Panc1 (cell line): ENCODE data around the gene PXMP2. TPM values are rescaled to one million over a fixed set of nuclear protein-coding genes. Genes with fewer than 3 reads are reported as not detected.
A peak's percentile ranks its signal among the peaks of the same experiment; 100 is the strongest.

Source experiments
- ATAC-seq: fragments of 200-7000 bp; cut with Tn5 transposase; 2 replicates; pipeline ENCODE4 v1.9.1; 2020; ENCODE audit warnings: mild to moderate bottlenecking, moderate library complexity
- Bru-seq: library from RNA; stranded (reverse); fragments of 400-500 nt; gene quantifications from one replicate; lab custom pipeline; 2021; lab: Mats Ljungman, UMichigan
- BruChase-seq, 2 experiments: library from RNA; stranded (reverse); fragments of 400-500 nt; gene quantifications; one replicate each; lab custom pipeline; 2021; lab: Mats Ljungman, UMichigan
- BruUV-seq: library from RNA; stranded (reverse); fragments of 400-500 nt; replicated peaks from 2 replicates; lab custom pipeline; 2021; lab: Mats Ljungman, UMichigan
- CTCF ChIA-PET: fragments of 300-600 bp; sonication (Branson Sonifier 250); formaldehyde crosslinking; loops from one replicate; lab custom pipeline; 2022; ENCODE audit warnings: antibody characterized with exemption; lab: Charles Lee
- POLR2A ChIA-PET: fragments of 300-600 bp; sonication (Branson Sonifier 250); formaldehyde crosslinking; loops from one replicate; lab custom pipeline; 2022; ENCODE audit warnings: antibody characterized with exemption; lab: Charles Lee
- DNase-seq: peaks from one replicate; pipeline ENCODE4 v3.0.0-alpha.2; 2010; ENCODE audit warnings: low read depth, low spot score
- H3K27ac ChIP-seq: 2 replicates; pipeline ENCODE4 v1.5.1; 2011; ENCODE audit warnings: mild to moderate bottlenecking, low read length, inconsistent platforms
- H3K27me3 ChIP-seq: fragments of 200-500 bp; sonication (Bioruptor generic); 2 replicates; pipeline ENCODE4 v1.6.0; 2014; ENCODE audit warnings: low read length, inconsistent platforms; ENCODE audit not compliant: control insufficient read depth, insufficient read depth
- H3K36me3 ChIP-seq: fragments of 200-500 bp; sonication (Bioruptor generic); 2 replicates; pipeline ENCODE4 v1.5.1; 2014; ENCODE audit warnings: inconsistent platforms, mild to moderate bottlenecking, low read length, moderate library complexity; ENCODE audit not compliant: control insufficient read depth, insufficient read depth
- H3K4me1 ChIP-seq: 2 replicates; pipeline ENCODE4 v1.5.1; 2011; ENCODE audit warnings: inconsistent platforms, mild to moderate bottlenecking, low read length, moderate library complexity; ENCODE audit not compliant: control insufficient read depth, insufficient read depth
- H3K4me3 ChIP-seq, 2 experiments: 2 replicates each; pipeline ENCODE4 v1.5.1; 2011 to 2012; ENCODE audit warnings: low read depth in 2 of 2, low read length in 2 of 2, mild to moderate bottlenecking in 2 of 2, inconsistent platforms in 1 of 2, moderate library complexity in 1 of 2
- H3K9me3 ChIP-seq: fragments of 200-500 bp; sonication (Bioruptor generic); 2 replicates; pipeline ENCODE4 v1.5.1; 2014; ENCODE audit warnings: low read depth, mild to moderate bottlenecking, inconsistent platforms, low read length, moderate library complexity; ENCODE audit not compliant: control insufficient read depth, insufficient read depth
- POLR2AphosphoS5 ChIP-seq: IDR thresholded peaks from 2 replicates; pipeline ENCODE4 v1.6.1; 2012; ENCODE audit warnings: mild to moderate bottlenecking, low read depth, low read length, moderate library complexity
- REST ChIP-seq, 2 experiments: IDR thresholded peaks; 2 replicates each; pipeline ENCODE4 v1.6.1; 2011 to 2012; ENCODE audit warnings: low read depth in 2 of 2, control low read depth in 1 of 2, low read length in 1 of 2, mild to moderate bottlenecking in 1 of 2, moderate library complexity in 1 of 2; ENCODE audit not compliant: insufficient read depth in 1 of 2
- SIN3A ChIP-seq: IDR thresholded peaks from 2 replicates; pipeline ENCODE4 v1.6.1; 2012; ENCODE audit warnings: low read depth, mild to moderate bottlenecking, low read length, moderate library complexity, borderline replicate concordance; ENCODE audit not compliant: insufficient read depth
- in situ Hi-C: cut with HindIII; loops from 2 replicates; pipeline ENCODE4 v1.10.0; 2016; ENCODE audit warnings: low sequenced_read_pairs, low pct_unique_long_range_greater_than_20kb
- intact Hi-C: fragments of 100-400 bp; cut with micrococcal nuclease; formaldehyde crosslinking; loops from one replicate; pipeline ENCODE4 v1.10.0; 2022; ENCODE audit not compliant: unreplicated experiment
- long read RNA-seq: library from polyadenylated mRNA; unstranded; transcript quantifications from one replicate; pipeline ENCODE4 v2.0.0, GENCODE V29; 2021; ENCODE audit not compliant: unreplicated experiment
- polyA plus RNA-seq: library from polyadenylated mRNA; unstranded; fragments of >200 nt; gene quantifications from one replicate; pipeline ENCODE4 v1.2.1, GENCODE V29; 2012; ENCODE audit warnings: missing spikeins; ENCODE audit not compliant: insufficient read length
- total RNA-seq: library from RNA; stranded (reverse); gene quantifications from one replicate; pipeline ENCODE4 v1.2.1, GENCODE V29; 2021; ENCODE audit not compliant: unreplicated experiment

Gene PXMP2
- total RNA-seq, result 21.3 TPM
- polyA plus RNA-seq, result 21.1 TPM
- percentile 58 among the genes with signal in this experiment for Bru-seq, nascent RNA
- percentile 62 among the genes with signal in this experiment for BruChase-seq, experiment 1, labeled RNA remaining after a 2-hour chase
- percentile 74 among the genes with signal in this experiment for BruChase-seq, experiment 2, labeled RNA remaining after a 6-hour chase
- long read RNA-seq, transcript PXMP2-201 (5 exons, 957 nt), result major isoform, 22 of 28 reads
- long read RNA-seq, partial matches to known transcripts, result 3 of 28 reads
- long read RNA-seq, other reads (novel, unspliced or antisense), result 2 of 28 reads

- TF ChIP-seq POLR2AphosphoS5, result peak; percentile 66; the same call in 1 of the 2 replicates
- TF ChIP-seq SIN3A, result peak; percentile 97
- no peak for TF ChIP-seq REST (IDR thresholded peaks at IDR 0.05; ENCODE audit: insufficient read depth in 1 of 2, low read depth in 2 of 2, low read length in 1 of 2)
- Histone ChIP-seq H3K4me3 (peak within 1 kb of the TSS; percentile 61 to 68), H3K27ac (peak within 1 kb of the TSS; percentile 77), H3K36me3 (no peaks in the 10 kb centered on the region), H3K27me3 (no peaks in the 10 kb centered on the region), H3K9me3 (no peaks in the 10 kb centered on the region), H3K4me1 (peaks cover 7% of the 10 kb centered on the region; the same call in 1 of the 2 replicates)
- no TSS peak for BruUV-seq
- ATAC-seq, result peak; percentile 96
- in situ Hi-C loops (no loop called here), intact Hi-C loops (no loop called here)
- ChIA-PET POLR2A (no interaction called here), CTCF (no interaction called here)
- DNase-seq, result peak; percentile 42
These were observed at the start of gene PXMP2, which contains the start of gene POLE for GRCh38 chr12:132687211-132688164. TSS of gene PXMP2 (plus strand) at chr12:132687587. CDS start at chr12:132687671, 84 bp downstream. TSS of gene POLE (minus strand) at chr12:132687342. CDS start at chr12:132687315, 27 bp downstream.

- DNase-seq (no peak), ATAC-seq (no peak)
- no peak for TF ChIP-seq POLR2AphosphoS5
- POLR2A ChIA-PET, result no interaction called here
- intact Hi-C loops, result no loop called here
- Histone ChIP-seq H3K27ac (no peak overlapping the region), H3K4me3 (no peak overlapping the region), H3K27me3 (no peaks in the 10 kb centered on the region), H3K4me1 (no peaks in the 10 kb centered on the region), H3K36me3 (peaks cover 7% of the 10 kb centered on the region), H3K9me3 (no peaks in the 10 kb centered on the region)
- in situ Hi-C loops, result no loop called here
- CTCF ChIA-PET, result no interaction called here
- BruUV-seq, result no TSS peak
These were observed 49.6 kb upstream of the PXMP2 start for GRCh38 chr12:132637811-132638210.
